ENCODE results near the gene HERC5.
"Not testable (repeated sequence)": the region's sequence is repeated elsewhere in the genome, so short reads cannot be mapped to it uniquely, and the experiment has no call there.

DNA sequence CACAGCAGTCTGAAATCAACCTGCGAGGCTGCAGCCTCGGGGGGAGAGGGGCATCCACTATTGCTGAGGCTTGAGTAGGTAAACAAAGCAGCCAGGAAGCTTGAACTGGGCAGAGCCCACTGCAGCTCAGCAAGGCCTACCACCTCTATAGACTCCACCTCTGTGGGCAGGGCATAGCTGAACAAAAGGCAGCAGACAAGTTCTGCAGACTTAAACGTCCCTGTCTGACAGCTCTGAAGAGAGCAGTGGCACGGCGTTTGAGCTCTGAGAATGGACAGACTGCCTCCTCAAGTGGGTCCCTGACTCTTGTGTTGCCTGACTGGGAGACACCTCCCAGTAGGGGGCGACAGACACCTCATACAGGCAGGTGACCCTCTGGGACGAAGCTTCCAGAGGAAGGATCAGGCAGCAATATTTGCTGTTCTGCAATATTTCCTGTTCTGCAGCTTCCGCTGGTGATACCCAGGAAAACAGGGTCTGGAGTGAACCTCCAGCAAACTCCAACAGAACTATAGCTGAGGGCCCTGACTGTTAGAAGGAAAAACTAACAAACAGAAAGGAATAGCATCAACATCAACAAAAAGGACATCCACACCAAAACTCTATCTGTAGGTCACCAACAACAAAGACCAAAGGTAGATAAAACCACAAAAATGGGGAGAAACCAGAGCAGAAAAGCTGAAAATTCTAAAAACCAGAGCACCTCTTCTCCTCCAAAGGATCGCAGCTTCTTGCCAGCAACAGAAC is 82.6 kb downstream of the HERC5 start:
- TF ChIP-seq, protein P1, sequence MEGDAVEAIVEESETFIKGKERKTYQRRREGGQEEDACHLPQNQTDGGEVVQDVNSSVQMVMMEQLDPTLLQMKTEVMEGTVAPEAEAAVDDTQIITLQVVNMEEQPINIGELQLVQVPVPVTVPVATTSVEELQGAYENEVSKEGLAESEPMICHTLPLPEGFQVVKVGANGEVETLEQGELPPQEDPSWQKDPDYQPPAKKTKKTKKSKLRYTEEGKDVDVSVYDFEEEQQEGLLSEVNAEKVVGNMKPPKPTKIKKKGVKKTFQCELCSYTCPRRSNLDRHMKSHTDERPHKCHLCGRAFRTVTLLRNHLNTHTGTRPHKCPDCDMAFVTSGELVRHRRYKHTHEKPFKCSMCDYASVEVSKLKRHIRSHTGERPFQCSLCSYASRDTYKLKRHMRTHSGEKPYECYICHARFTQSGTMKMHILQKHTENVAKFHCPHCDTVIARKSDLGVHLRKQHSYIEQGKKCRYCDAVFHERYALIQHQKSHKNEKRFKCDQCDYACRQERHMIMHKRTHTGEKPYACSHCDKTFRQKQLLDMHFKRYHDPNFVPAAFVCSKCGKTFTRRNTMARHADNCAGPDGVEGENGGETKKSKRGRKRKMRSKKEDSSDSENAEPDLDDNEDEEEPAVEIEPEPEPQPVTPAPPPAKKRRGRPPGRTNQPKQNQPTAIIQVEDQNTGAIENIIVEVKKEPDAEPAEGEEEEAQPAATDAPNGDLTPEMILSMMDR (IDR thresholded peaks at IDR 0.05; ENCODE audit: insufficient read depth, low read length), result not testable (repeated sequence)
- not testable (repeated sequence) for TF ChIP-seq REST (IDR thresholded peaks at IDR 0.05; ENCODE audit: insufficient replicate concordance, low read depth)
